HG03342 (cell line): Measurements from ENCODE around the gene UXS1.
A peak's percentile ranks its signal among the peaks of the same experiment; 100 is the strongest.
"Not testable (repeated sequence)": the region's sequence is repeated elsewhere in the genome, so short reads cannot be mapped to it uniquely, and the experiment has no call there.

ENCODE experiments used
- ATAC-seq: cut with Tn5 transposase; IDR thresholded peaks from one replicate; pipeline ENCODE4 v1.9.1; 2021; ENCODE audit warnings: mild to moderate bottlenecking, moderate library complexity; ENCODE audit not compliant: unreplicated experiment

UXS1 gene

GRCh38 chr2:106193977-106194778 lies at the start of gene UXS1:
Gene UXS1, minus strand, starts transcription at chr2:106194301. Its CDS starts 60 bp downstream, at chr2:106194241.
- ATAC-seq: peak; percentile 71

GRCh38 chr2:106239491-106239890 lies 45.4 kb upstream of the UXS1 start:
- not testable (repeated sequence) for ATAC-seq

DNA sequence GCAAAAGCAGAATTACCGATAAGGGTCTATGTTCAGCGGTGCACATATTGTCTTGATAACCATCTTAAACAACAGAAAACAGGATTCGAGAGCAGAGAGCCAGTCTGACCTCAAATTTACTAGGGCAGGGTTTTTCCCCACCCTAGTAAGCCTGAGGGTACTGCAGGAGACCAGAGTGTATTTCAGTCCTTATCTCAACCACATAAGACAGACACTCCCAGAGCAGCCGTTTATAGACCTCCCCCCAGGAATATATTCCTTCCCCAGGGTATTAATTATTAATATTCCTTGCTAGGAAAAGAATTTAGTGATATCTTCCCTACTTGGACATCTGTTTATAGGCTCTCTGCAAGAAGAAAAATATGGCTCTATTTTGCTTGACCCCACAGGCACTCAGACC lies 41.3 kb upstream of the UXS1 start:
- ATAC-seq: not testable (repeated sequence)

GRCh38 chr2:106233350-106233706 lies 39.2 kb upstream of the UXS1 start:
- ATAC-seq: no peak

DNA sequence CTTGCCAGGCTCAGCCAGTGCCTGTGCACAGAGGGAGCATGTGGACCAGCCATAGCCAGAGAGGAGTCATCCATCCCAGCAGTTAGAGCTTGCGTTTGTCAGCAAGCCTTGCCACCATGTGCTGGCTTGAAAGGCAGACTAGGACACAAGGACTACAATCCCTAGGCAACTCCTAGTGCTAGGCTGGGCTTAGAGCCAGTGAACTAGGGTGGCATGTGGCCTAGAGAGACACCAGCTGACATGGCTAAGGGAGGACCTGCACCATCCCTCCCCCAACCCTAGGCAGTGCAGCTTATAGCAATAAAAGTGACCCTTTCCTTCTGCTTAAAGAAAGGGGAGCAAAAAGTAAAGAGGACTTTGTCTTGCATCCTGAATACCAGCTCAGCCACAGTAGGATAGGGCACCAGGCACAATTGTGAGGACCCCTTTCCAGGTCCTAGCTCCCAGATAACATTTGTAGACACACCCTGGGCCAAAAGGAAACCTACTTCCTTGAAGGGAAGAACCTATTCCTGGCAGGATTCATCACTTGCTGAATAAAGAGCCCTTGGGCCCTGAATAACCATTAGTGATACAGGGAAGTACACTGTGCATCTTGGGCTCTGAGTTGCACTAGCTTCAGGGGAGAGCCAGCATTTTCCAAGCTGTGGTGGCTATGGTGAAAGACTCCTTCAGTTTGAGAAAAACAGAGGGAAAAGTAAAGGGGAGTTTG lies 38.7 kb upstream of the UXS1 start:
- ATAC-seq: no peak

DNA sequence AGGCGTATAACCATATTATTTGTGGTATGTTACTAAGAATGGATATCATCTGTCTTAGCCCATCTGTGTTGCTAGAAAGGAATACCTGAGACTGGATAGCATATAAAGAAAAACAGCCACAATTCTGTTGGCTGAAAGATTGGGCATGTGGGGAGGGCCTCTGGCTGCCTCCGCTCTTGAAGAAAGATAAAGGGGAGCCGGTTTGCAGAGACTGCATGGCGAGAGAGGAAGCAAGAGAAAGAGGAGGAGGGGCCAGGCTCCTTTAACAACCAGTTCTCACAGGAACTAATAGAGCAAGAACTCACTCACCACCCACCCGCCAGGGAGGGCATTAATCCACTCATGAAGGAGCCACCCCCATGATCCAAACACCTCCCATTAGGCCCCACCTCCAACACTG lies 29.2 kb upstream of the UXS1 start:
- ATAC-seq: no peak

DNA sequence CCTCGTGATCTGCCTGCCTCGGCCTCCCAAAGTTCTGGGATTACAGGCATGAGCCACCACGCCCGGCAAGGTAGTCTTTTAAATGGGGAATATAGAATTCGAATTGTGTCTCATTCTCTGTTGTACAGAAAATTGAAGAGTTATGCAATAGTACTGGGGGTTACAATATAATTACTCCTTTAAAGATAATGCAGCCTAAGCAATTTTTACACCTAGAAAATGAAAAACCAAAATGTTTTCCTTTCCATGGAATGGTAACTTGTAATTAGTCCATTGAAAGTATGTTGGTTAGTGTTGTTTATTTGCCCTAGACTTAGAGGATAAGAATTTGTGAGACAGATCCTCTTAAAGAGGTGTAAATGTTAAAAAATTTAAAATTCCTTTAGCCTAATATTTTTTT lies 28.0 kb upstream of the UXS1 start:
- not testable (repeated sequence) for ATAC-seq

- no peak for ATAC-seq
Measured at GRCh38 chr2:106219813-106220212, 25.7 kb upstream of the UXS1 start.

DNA sequence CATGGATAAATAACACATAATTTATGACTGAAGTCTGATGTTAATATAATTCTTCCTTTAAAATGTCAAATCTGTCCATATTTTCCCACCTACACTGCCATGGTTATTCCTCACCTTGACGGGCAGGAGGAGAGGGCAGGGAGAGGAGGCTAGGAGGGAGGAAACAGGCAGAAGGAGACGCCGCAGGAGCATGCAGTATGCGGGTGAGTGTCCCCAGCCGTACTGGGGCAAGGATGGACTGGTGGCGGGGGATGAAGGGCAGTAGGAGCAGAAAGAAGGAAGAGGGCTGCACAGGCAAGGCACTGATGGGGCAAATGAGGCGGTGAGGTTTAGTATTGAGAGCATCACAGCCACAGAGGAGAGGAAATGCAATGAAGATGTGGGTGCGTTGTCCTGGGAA lies 25.1 kb upstream of the UXS1 start:
- not testable (repeated sequence) for ATAC-seq

DNA sequence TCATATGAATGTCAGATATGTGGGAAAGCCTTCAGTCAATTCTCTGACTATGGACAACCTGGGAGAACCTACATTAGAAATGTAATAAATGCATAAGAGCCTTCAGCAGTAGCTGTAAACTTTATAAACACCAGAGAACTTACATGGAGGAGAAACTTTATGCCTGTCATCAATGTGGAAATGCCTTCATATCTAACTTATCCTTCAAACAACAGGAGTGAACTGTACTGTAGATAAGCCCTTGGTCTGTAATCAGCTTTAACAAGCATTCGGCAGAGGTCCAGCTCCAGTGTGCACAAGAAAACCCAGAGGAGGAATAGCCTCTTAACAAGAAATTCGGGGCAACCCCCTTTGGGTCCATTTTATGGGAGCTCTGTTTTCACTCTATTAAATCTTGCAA lies 14.8 kb upstream of the UXS1 start:
- ATAC-seq: no peak

GRCh38 chr2:106208399-106208798 lies 14.3 kb upstream of the UXS1 start:
- no peak for ATAC-seq

GRCh38 chr2:106207246-106207645 lies 13.1 kb upstream of the UXS1 start:
- ATAC-seq: no peak

DNA sequence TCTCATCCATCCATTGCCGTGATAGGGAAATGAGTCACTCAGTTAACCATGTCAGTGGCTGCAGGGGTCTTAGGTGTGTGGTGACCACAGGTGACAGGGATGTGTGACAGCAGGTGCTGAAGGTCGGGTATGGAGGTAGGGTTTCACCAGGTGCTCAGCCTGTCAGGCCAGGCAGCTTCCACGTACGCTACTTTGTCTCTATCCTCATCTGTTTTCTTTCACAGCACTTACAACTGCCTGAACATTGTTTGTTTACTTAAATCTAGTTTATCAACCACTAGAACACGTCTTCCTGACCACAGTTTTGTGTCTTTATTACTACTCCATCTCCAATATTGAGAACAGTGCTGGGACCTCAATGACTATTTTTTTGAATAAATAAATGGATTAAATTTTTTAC lies 11.4 kb upstream of the UXS1 start:
- no peak for ATAC-seq

- ATAC-seq: not testable (repeated sequence)
Measured at GRCh38 chr2:106204551-106204950, 10.4 kb upstream of the UXS1 start.

DNA sequence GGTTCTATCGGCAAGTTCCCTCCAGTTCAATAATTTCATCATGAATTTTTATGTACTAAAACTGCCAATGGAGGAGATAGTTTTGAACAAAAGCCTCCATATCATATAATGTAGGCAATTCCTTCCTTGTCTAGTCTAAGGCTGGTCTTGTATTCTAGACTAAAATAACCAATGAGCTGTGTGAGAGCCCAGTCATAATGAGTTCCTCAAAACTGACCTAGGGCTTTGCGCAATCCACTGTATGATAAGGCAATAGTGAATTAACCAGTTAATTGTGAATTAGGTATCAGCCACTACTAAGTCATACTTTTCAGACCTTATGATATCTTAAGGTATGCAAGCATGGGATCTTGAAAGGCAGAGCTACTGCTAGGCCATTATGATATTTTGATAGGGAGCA lies 7.6 kb upstream of the UXS1 start:
- no peak for ATAC-seq

DNA sequence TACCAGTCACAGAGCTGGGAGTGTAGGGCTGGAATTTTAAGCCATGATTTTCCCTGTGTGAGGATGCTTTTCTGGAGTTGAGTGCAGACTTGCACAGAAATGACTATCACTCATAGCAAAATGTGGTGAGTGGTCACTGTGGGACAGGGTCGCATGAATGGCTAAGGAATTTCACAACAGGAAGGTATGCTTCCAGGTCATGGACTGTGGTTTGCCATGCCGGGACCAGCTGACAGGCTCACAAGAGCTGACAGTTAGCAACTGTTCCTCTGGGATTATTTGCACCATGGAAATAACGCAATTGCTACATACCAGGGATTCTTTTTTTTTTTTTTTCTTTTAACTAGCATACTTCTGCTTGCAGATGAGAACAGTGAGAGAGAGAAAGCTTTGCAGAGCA lies 3.8 kb upstream of the UXS1 start:
- no peak for ATAC-seq

DNA sequence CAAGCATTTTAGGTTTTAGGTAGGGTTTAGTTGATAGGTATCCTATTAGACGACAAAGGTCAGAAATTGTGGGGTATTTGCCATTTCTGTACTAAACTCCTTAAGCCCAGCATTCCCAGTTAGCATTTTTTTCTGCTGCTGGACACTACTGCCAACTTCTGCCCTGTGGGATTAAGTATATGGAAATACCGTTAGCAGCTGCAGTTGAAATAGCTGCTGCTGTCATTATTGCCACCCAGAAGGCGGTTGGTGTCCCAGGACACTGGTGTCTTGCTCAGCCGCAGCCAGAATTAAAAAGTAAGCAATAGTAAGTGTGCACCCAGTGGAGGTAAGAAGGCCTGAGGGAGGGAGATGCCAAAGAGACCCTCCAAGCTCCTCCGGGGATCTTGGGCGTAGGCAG lies 1.9 kb upstream of the UXS1 start:
- ATAC-seq: no peak

GRCh38 chr2:106195456-106195855 lies 1.4 kb upstream of the UXS1 start:
- ATAC-seq: no peak

DNA sequence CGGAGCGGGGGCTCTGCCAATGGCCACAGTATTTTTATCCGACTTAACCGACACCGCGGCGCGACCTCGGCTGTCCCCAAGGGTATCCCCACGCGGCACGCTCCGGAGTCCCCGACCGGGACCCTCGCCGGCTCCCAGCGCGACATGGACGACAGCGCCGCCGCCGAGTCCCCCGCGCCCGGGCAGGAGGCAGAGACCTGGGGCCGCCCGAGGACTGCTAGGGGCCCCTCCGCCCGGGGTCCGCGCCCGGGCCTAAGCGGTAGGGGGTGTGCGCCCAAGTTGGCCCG lies 468 bp downstream of the UXS1 start:
- no peak for ATAC-seq

- peak; percentile 42 for ATAC-seq
Measured at GRCh38 chr2:106192752-106193689, 1.1 kb downstream of the UXS1 start.

- ATAC-seq: no peak
Measured at GRCh38 chr2:106191511-106192016, 2.5 kb downstream of the UXS1 start.
